Measurements from ENCODE around the gene MXRA8.

The MXRA8 gene

DNA sequence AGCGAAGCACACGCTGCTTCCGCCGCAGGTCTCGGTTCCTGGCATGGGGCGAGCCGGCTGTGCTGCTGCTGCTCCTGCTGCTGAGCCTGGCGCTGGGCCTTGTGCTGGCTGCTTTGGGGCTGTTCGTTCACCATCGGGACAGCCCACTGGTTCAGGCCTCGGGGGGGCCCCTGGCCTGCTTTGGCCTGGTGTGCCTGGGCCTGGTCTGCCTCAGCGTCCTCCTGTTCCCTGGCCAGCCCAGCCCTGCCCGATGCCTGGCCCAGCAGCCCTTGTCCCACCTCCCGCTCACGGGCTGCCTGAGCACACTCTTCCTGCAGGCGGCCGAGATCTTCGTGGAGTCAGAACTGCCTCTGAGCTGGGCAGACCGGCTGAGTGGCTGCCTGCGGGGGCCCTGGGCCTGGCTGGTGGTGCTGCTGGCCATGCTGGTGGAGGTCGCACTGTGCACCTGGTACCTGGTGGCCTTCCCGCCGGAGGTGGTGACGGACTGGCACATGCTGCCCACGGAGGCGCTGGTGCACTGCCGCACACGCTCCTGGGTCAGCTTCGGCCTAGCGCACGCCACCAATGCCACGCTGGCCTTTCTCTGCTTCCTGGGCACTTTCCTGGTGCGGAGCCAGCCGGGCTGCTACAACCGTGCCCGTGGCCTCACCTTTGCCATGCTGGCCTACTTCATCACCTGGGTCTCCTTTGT is 24.7 kb downstream of the MXRA8 start:
- DNase-seq = no peak

DNA sequence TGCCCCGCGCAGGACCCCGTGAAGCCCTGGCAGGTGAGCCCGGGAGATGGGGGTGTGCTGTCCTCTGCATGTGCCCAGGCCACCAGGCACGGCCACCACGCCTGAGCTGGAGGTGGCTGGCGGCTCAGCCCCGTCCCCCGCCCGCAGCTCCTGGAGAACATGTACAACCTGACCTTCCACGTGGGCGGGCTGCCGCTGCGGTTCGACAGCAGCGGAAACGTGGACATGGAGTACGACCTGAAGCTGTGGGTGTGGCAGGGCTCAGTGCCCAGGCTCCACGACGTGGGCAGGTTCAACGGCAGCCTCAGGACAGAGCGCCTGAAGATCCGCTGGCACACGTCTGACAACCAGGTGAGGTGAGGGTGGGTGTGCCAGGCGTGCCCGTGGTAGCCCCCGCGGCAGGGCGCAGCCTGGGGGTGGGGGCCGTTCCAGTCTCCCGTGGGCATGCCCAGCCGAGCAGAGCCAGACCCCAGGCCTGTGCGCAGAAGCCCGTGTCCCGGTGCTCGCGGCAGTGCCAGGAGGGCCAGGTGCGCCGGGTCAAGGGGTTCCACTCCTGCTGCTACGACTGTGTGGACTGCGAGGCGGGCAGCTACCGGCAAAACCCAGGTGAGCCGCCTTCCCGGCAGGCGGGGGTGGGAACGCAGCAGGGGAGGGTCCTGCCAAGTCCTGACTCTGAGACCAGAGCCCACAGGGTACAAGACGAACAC is 25.4 kb downstream of the MXRA8 start:
- no peak for DNase-seq

DNA sequence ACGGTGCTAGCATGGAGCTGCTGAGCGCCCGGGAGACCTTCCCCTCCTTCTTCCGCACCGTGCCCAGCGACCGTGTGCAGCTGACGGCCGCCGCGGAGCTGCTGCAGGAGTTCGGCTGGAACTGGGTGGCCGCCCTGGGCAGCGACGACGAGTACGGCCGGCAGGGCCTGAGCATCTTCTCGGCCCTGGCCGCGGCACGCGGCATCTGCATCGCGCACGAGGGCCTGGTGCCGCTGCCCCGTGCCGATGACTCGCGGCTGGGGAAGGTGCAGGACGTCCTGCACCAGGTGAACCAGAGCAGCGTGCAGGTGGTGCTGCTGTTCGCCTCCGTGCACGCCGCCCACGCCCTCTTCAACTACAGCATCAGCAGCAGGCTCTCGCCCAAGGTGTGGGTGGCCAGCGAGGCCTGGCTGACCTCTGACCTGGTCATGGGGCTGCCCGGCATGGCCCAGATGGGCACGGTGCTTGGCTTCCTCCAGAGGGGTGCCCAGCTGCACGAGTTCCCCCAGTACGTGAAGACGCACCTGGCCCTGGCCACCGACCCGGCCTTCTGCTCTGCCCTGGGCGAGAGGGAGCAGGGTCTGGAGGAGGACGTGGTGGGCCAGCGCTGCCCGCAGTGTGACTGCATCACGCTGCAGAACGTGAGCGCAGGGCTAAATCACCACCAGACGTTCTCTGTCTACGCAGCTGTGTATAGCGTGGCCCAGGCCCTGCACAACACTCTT is 26.2 kb downstream of the MXRA8 start:
- no peak for DNase-seq

- DNase-seq = no peak
These were observed 27.0 kb downstream of the MXRA8 start, which contains the start of gene TAS1R3 for GRCh38 chr1:1331068-1331965. TSS of gene TAS1R3 (plus strand) at chr1:1331280. CDS start at chr1:1331346, 66 bp downstream.

DNA sequence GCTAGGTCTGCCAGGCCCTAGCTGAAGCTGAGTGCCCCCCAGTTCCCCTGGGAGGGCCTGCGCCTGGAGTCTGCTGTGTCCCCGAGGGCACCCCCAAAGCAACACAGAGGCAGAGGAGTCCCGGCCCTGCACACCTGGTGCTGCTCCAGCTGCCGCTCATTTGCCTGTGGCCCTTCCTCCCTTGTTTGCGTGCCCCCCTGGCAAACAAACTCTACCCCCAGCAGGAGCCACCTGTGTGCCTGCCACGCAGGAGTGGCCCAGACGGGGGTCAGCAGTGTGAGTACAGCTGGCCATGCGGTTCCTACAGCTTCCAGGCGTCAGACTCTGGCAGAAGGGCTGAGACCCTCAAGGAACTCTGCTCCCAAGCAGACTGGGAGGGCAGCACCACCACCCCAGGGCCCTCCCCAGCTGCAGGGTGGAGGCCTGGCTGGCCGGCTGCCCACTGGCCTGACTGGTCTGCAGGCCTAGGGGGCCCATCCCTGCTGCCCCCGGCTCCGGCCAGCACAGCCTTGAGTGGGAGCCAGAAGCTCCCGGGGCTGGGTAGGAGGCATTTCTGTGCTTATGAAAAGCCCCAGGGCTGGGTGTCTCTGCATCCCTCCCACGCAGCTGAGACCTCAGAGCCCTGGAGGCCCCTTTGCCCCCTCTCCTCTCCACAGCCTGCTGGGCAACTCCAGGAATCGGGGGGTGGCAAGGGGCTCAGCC is 27.8 kb downstream of the MXRA8 start:
- DNase-seq = no peak

GRCh38 chr1:1329304-1330210 is 28.8 kb downstream of the MXRA8 start:
- DNase-seq = no peak

- no peak for DNase-seq
These were observed 30.1 kb downstream of the MXRA8 start for GRCh38 chr1:1328254-1328653.

GRCh38 chr1:1327291-1327690 is 31.1 kb downstream of the MXRA8 start:
- DNase-seq = no peak

DNA sequence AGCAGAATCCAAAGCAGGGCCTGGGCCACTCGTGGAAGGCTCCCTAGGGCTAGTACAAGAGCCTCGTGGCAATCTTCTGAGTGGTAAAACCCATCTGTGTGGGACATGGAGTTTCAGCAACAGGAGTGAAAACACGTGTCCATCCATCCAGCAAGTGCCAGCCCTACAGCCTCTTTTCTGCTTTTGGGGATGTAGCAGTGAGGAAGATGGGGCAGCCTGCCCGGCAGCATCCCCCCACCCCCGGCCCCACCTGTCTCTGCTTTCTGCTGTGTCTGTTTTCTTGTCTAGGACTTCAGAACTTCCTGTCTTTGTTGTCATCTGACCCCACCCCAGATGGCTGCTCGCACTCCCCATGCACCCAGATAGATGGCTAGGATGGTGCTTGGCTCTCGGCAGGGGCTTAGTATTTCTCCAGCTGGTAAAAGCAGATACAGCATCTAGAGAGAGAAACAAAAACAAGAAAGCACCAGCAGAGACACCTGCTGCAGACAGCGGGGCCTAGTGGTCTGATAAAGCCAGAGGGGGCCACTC is 32.2 kb downstream of the MXRA8 start:
- no peak for DNase-seq

- DNase-seq = no peak
These were observed 32.9 kb downstream of the MXRA8 start for GRCh38 chr1:1325288-1326074.

DNA sequence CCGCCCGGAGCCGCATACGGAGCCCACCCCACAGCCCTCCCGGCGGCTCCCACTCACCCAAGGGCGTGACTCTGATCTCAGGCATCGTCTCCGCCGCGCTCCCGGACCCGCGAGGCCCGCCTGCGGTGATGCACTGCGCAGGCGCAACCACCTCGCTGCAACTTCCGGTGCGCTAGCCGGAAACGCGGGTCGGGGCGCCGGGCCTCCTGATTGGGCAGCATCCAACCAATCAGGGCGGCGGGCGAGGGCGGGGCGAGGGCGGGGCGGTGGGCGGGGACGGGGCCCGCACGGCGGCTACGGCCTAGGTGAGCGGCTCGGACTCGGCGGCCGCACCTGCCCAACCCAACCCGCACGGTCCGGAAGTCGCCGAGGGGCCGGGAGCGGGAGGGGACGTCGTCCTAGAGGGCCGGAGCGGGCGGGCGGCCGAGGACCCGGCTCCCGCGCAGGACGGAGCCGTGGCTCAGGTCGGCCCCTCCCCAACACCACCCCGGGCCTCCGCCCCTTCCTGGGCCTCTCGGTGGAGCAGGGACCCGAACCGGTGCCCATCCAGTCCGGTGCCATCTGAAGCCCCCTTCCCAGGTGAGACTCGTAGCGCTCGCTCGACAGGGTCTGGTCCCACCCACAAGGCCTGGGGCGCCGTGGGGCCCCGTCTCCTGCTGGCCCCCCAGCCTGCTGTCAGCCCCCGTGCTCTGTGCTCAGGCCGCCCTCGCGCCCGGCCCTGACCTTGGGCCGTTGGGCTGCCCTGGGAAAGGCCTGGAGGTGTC is 33.6 kb downstream of the MXRA8 start, which contains the start of the genes CPTP and INTS11:
CPTP (plus strand) TSS at position 279 of the 764 bp plus-strand sequence. CDS start 2,109 bp downstream, outside the sequence.
INTS11 (minus strand) TSS at position 137 of the 764 bp plus-strand sequence; CDS start at position 85, 52 bp downstream.
- DNase-seq = peak; percentile 96

- DNase-seq = no peak
These were observed 34.3 kb downstream of the MXRA8 start for GRCh38 chr1:1324084-1324523.

DNA sequence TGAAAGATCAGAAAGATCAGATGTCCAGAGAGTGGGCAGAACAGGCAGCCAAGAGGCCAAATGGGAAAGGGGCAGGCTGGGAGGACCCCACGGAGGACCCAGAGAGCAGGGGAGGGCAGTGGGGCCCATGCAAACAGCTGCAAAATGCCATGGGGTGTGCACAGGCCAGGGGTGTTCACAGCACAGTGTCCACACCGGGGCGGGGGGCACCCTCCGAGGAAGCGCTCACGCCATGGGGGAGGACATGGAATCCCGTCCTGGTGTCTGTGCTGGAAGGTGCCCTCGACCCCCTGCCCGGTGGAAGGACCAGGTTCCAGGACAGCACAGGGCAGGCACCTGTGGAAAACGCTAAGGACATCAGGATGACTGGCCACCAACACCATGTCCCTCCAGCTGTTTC is 35.4 kb downstream of the MXRA8 start:
- DNase-seq = no peak

GRCh38 chr1:1322418-1322817 is 35.9 kb downstream of the MXRA8 start:
- no peak for DNase-seq

DNA sequence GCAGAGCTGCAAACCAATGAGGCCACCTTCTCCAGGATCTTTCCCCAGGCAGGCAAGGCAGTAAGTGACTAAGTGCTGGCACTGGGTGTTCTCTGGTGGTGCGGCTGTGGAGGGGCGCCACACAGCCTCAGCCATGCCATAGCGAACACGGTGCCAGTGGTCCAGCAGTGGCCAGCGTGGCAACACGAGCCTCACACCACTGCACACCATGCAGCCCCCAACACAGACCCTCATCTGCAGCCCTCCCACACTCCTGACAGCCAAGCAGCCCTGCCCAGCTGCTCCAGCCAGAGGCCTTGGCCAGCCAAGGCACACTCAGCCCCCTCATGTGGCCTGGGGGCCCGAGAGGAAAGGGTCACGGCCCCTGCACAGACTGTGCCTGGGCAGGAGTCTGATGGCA is 36.9 kb downstream of the MXRA8 start:
- DNase-seq = no peak

GRCh38 chr1:1320666-1321448 is 37.5 kb downstream of the MXRA8 start:
- DNase-seq = no peak

- no peak for DNase-seq
These were observed 38.8 kb downstream of the MXRA8 start for GRCh38 chr1:1319646-1319941.
